ENCODE measurements around the gene TUBGCP3. TPM values are rescaled to one million over a fixed set of nuclear protein-coding genes. Genes with fewer than 3 reads are reported as not detected.

TUBGCP3 gene
- total RNA-seq, 1 experiment from 2014 or later, result 13.7 TPM

DNA sequence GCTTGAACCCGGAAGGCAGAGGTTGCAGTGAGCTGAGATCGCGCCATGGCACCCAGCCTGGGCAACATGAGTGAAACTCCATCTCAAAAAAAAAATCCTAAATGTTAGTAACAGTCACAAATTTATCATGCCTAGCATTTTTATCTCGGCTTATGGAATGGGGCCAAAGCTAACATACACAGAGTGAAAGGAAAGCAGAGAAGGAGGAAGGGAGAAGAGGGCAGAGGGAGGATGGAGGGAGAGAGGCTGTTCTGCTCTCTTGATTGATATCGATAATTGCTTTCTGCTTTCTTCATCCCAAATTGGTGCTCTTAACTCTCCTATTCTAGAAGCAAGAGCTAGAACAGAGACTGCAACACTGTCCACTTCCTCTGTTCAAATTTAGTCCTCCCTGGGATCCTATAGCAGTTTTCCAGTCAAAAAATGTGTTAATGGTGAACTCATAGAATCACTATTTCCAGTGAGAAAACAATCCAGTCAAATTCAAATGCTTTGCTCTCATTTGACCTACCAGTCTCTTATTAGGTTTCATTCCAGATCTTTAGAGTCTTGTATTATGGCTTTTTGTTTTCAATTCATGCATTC, 15.8 kb upstream of the TUBGCP3 start:
- TF ChIP-seq, protein P1, sequence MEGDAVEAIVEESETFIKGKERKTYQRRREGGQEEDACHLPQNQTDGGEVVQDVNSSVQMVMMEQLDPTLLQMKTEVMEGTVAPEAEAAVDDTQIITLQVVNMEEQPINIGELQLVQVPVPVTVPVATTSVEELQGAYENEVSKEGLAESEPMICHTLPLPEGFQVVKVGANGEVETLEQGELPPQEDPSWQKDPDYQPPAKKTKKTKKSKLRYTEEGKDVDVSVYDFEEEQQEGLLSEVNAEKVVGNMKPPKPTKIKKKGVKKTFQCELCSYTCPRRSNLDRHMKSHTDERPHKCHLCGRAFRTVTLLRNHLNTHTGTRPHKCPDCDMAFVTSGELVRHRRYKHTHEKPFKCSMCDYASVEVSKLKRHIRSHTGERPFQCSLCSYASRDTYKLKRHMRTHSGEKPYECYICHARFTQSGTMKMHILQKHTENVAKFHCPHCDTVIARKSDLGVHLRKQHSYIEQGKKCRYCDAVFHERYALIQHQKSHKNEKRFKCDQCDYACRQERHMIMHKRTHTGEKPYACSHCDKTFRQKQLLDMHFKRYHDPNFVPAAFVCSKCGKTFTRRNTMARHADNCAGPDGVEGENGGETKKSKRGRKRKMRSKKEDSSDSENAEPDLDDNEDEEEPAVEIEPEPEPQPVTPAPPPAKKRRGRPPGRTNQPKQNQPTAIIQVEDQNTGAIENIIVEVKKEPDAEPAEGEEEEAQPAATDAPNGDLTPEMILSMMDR (IDR thresholded peaks at IDR 0.05; ENCODE audit: unreplicated experiment), result no peak
- H3K4me1 Mint-ChIP-seq (ENCODE audit: low read depth, unreplicated experiment), result no peaks in the 10 kb centered on the region
- no peak overlapping the region for H3K4me3 Mint-ChIP-seq (ENCODE audit: low read depth, unreplicated experiment)
- no peaks in the 10 kb centered on the region for H3K36me3 Mint-ChIP-seq (ENCODE audit: insufficient read depth, unreplicated experiment)
- no peaks in the 10 kb centered on the region for H3K27me3 Mint-ChIP-seq (ENCODE audit: unreplicated experiment)
- CTCF ChIA-PET, result no interaction called here
- intact Hi-C loops (cut with micrococcal nuclease; ENCODE audit: unreplicated experiment), result loop anchor here (10.0 kb wide), 1 partner anchor 1129 kb away; no protein-coding TSS in a partner anchor
- no peak for DNase-seq
- no TSS peak for BruUV-seq (replicated peaks)
- no peak overlapping the region for H3K27ac Mint-ChIP-seq (ENCODE audit: unreplicated experiment)
- no peaks in the 10 kb centered on the region for H3K9me3 Mint-ChIP-seq (ENCODE audit: low read depth, unreplicated experiment)

DNA sequence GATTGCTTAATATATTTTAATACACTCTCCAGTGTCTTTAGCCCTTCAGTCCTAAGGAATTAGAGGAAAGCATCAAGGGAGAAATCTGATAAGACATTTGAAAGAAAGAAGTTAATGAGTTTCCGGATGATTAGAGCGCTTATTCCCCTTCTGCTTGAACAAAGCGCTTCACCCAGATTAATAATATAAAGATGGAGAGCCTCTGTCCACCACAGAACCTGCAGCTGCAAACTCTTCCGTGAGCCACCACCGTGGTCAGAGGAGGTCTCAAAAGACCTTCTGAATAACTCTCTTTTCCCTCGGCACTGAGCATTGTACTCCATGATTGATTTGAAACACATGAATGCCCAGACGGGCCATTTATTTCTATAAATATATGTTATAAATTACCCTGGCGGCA, 14.2 kb upstream of the TUBGCP3 start:
- TF ChIP-seq, protein P1 (IDR thresholded peaks at IDR 0.05; ENCODE audit: unreplicated experiment), result no peak
- Mint-ChIP-seq H3K36me3 (ENCODE audit: insufficient read depth, unreplicated experiment) (no peaks in the 10 kb centered on the region), H3K27ac (ENCODE audit: unreplicated experiment) (no peak overlapping the region), H3K4me3 (ENCODE audit: low read depth, unreplicated experiment) (no peak overlapping the region), H3K27me3 (ENCODE audit: unreplicated experiment) (no peaks in the 10 kb centered on the region), H3K9me3 (ENCODE audit: low read depth, unreplicated experiment) (no peaks in the 10 kb centered on the region), H3K4me1 (ENCODE audit: low read depth, unreplicated experiment) (no peaks in the 10 kb centered on the region)
- CTCF ChIA-PET, result no interaction called here
- no TSS peak for BruUV-seq (replicated peaks)
- intact Hi-C loops (cut with micrococcal nuclease; ENCODE audit: unreplicated experiment), result loop anchor here (10.0 kb wide), 1 partner anchor 1127 kb away; no protein-coding TSS in a partner anchor
- DNase-seq, result no peak

DNA sequence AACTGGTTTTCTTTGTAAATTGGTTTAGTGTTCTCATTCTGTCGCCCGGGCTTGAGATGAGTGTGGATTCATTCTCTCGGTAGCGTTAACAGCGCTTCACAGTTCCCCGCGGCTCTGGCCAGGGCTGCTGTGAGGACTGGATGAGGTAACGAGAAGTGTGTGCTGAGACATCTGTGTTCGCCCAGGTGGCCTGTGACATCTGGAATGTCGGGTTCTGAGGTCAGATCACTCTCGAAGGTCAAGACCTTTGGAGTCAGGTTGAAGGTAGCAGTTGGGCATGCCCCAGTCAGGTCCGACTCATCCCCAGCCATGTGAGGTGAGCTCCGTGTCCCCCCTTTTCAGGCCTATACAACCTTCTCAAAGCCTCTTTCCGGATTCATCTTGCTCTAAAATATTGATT, 13.4 kb upstream of the TUBGCP3 start:
- Mint-ChIP-seq H3K36me3 (ENCODE audit: insufficient read depth, unreplicated experiment) (no peaks in the 10 kb centered on the region), H3K4me1 (ENCODE audit: low read depth, unreplicated experiment) (no peaks in the 10 kb centered on the region), H3K27ac (ENCODE audit: unreplicated experiment) (no peak overlapping the region), H3K9me3 (ENCODE audit: low read depth, unreplicated experiment) (no peaks in the 10 kb centered on the region), H3K4me3 (ENCODE audit: low read depth, unreplicated experiment) (no peak overlapping the region), H3K27me3 (ENCODE audit: unreplicated experiment) (no peaks in the 10 kb centered on the region)
- TF ChIP-seq, protein P1 (IDR thresholded peaks at IDR 0.05; ENCODE audit: unreplicated experiment), result no peak
- CTCF ChIA-PET, result no interaction called here
- no peak for DNase-seq
- intact Hi-C loops (cut with micrococcal nuclease; ENCODE audit: unreplicated experiment), result loop anchor here (10.0 kb wide), 1 partner anchor 1127 kb away; no protein-coding TSS in a partner anchor
- BruUV-seq (replicated peaks), result no TSS peak

DNA sequence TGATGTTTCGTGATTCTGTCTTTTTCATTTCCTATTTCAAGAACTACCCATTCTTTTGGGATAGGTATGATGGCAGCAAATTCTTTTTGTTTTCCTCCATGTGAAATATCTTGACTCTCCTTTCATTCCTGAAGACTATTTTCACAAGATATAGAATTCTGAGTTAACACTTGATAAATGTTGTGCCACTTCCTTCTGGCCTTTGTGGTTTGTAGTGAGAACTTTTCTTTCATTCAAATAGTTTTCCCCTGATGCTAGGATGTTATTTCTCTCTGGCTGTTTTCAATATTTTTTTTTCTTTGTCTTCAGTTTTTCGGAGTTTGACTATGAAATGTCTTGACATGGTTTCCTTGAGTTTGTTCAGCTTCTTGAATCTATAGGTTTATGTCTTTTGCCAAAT, 8.3 kb upstream of the TUBGCP3 start:
- no peak for DNase-seq
- TF ChIP-seq, protein P1 (IDR thresholded peaks at IDR 0.05; ENCODE audit: unreplicated experiment), result no peak
- Mint-ChIP-seq H3K27ac (ENCODE audit: unreplicated experiment) (no peak overlapping the region), H3K36me3 (ENCODE audit: insufficient read depth, unreplicated experiment) (no peaks in the 10 kb centered on the region), H3K4me1 (ENCODE audit: low read depth, unreplicated experiment) (peaks cover 9% of the 10 kb centered on the region), H3K9me3 (ENCODE audit: low read depth, unreplicated experiment) (no peaks in the 10 kb centered on the region), H3K27me3 (ENCODE audit: unreplicated experiment) (no peaks in the 10 kb centered on the region), H3K4me3 (ENCODE audit: low read depth, unreplicated experiment) (no peak overlapping the region)
- CTCF ChIA-PET, result no interaction called here
- intact Hi-C loops (cut with micrococcal nuclease; ENCODE audit: unreplicated experiment), result no loop called here
- no TSS peak for BruUV-seq (replicated peaks)
